Neuronal stem cell (in vitro differentiated cells): Measurements from ENCODE around the gene NAA15.
"Not testable (repeated sequence)": the region's sequence is repeated elsewhere in the genome, so short reads cannot be mapped to it uniquely, and the experiment has no call there.

Source experiments
- DNase-seq: peaks from one replicate; pipeline ENCODE4 v3.0.0-alpha.2; 2013; ENCODE audit warnings: low spot score
- H2AFZ ChIP-seq: one replicate; pipeline ENCODE4 v1.6.1; 2013; ENCODE audit warnings: mild to moderate bottlenecking, low read length, inconsistent platforms
- H2AK5ac ChIP-seq: 2 replicates; pipeline ENCODE4 v1.6.1; 2013; ENCODE audit warnings: low read depth, mild to moderate bottlenecking, inconsistent platforms, low read length, moderate library complexity, mixed read lengths
- H2BK120ac ChIP-seq: 2 replicates; pipeline ENCODE4 v1.6.1; 2013; ENCODE audit warnings: low read depth, mild to moderate bottlenecking, inconsistent platforms, low read length, moderate library complexity, mixed read lengths
- H2BK12ac ChIP-seq: one replicate; pipeline ENCODE4 v1.6.1; 2013; ENCODE audit warnings: low read length, inconsistent platforms
- H2BK15ac ChIP-seq: 2 replicates; pipeline ENCODE4 v1.6.1; 2013; ENCODE audit warnings: mild to moderate bottlenecking, low read length, inconsistent platforms, mixed read lengths
- H2BK5ac ChIP-seq: one replicate; pipeline ENCODE4 v1.6.1; 2013; ENCODE audit warnings: inconsistent platforms, mild to moderate bottlenecking, low read length, moderate library complexity
- H3K14ac ChIP-seq: one replicate; pipeline ENCODE4 v1.6.1; 2013; ENCODE audit warnings: low read length, inconsistent platforms
- H3K18ac ChIP-seq: 2 replicates; pipeline ENCODE4 v1.6.1; 2013; ENCODE audit warnings: low read length, inconsistent platforms
- H3K23ac ChIP-seq: 2 replicates; pipeline ENCODE4 v1.6.1; 2013; ENCODE audit warnings: low read depth, mild to moderate bottlenecking, mixed read lengths, low read length, inconsistent platforms; ENCODE audit not compliant: poor library complexity
- H3K27ac ChIP-seq: replicated peaks from 3 replicates; pipeline ENCODE4 v1.5.1; 2013; ENCODE audit warnings: low read length, inconsistent platforms
- H3K27me3 ChIP-seq, 3 experiments: 2 replicates each; pipeline ENCODE4 v1.6.1; 2013; ENCODE audit warnings: low read length in 3 of 3, mild to moderate bottlenecking in 2 of 3, inconsistent platforms in 1 of 3, low read depth in 1 of 3, mixed read lengths in 1 of 3, moderate library complexity in 1 of 3; ENCODE audit not compliant: control insufficient read depth in 3 of 3, insufficient read depth in 3 of 3
- H3K36me3 ChIP-seq, 2 donors: replicated peaks in 1 of 2; 2 replicates each; pipeline ENCODE4 v1.6.1; 2013; ENCODE audit warnings: low read length in 2 of 2; ENCODE audit not compliant: control insufficient read depth in 2 of 2, insufficient read depth in 2 of 2
- H3K4ac ChIP-seq: 2 replicates; pipeline ENCODE4 v1.6.1; 2013; ENCODE audit warnings: inconsistent platforms, mild to moderate bottlenecking, low read length, moderate library complexity
- H3K4me1 ChIP-seq, 2 donors: 1 replicate in 1 of 2; 2 replicates in 1 of 2; pipeline ENCODE4 v1.6.1; 2013; ENCODE audit warnings: low read length in 2 of 2, low read depth in 1 of 2; ENCODE audit not compliant: control insufficient read depth in 2 of 2, insufficient read depth in 1 of 2
- H3K4me2 ChIP-seq: one replicate; pipeline ENCODE4 v1.6.1; 2013; ENCODE audit warnings: mild to moderate bottlenecking, low read length, inconsistent platforms; ENCODE audit not compliant: insufficient read depth, poor library complexity, severe bottlenecking
- H3K4me3 ChIP-seq, 2 donors: 2 replicates each; pipeline ENCODE4 v1.5.1; 2013; ENCODE audit warnings: low read length in 2 of 2, mild to moderate bottlenecking in 2 of 2, inconsistent platforms in 1 of 2, moderate library complexity in 1 of 2
- H3K79me1 ChIP-seq: one replicate; pipeline ENCODE4 v1.6.1; 2013; ENCODE audit warnings: low read depth, mild to moderate bottlenecking, inconsistent platforms, low read length, moderate library complexity
- H3K9ac ChIP-seq: one replicate; pipeline ENCODE4 v1.6.1; 2013; ENCODE audit warnings: mild to moderate bottlenecking, low read depth, low read length, inconsistent platforms; ENCODE audit not compliant: poor library complexity
- H3K9me3 ChIP-seq, 2 donors: replicated peaks in 1 of 2; 2 replicates each; pipeline versions ENCODE3 to v1.6.1; 2013; ENCODE audit warnings: low read length in 2 of 2, mild to moderate bottlenecking in 2 of 2, inconsistent platforms in 1 of 2, low read depth in 1 of 2, mixed read lengths in 1 of 2, moderate library complexity in 1 of 2; ENCODE audit not compliant: control insufficient read depth in 2 of 2, insufficient read depth in 1 of 2
- H4K8ac ChIP-seq: one replicate; pipeline ENCODE4 v1.6.1; 2013; ENCODE audit warnings: low read depth, mild to moderate bottlenecking, inconsistent platforms, low read length, moderate library complexity
- H4K91ac ChIP-seq: one replicate; pipeline ENCODE4 v1.6.1; 2013; ENCODE audit warnings: low read length, low read depth, mild to moderate bottlenecking, inconsistent platforms; ENCODE audit not compliant: poor library complexity
- WGBS, 2 donors: extraction: QIAGEN DNeasy Blood & Tissue Kit; methylation state at CpG; one replicate each; pipeline ENCODE4 v1.1.7; 2013; ENCODE audit warnings: missing lambda C conversion rate in 2 of 2, mixed read lengths in 1 of 2; ENCODE audit not compliant: insufficient read length in 2 of 2, insufficient replicate concordance in 1 of 2; ENCODE audit errors: extremely low coverage in 2 of 2; 5-methylcytosine and 5-hydroxymethylcytosine counted together

Gene NAA15

GRCh38 chr4:139447078-139447477, 145.8 kb downstream of the NAA15 start:
- H3K4me3 ChIP-seq, H3K4me2 ChIP-seq, H2BK120ac ChIP-seq, H4K8ac ChIP-seq, H3K14ac ChIP-seq, H3K9me3 ChIP-seq, H3K9ac ChIP-seq, H2BK5ac ChIP-seq, H2BK12ac ChIP-seq, DNase-seq, H3K4ac ChIP-seq, H3K27me3 ChIP-seq, H3K18ac ChIP-seq, H2AK5ac ChIP-seq, H3K79me1 ChIP-seq, H3K36me3 ChIP-seq, H3K4me1 ChIP-seq, H4K91ac ChIP-seq, H3K27ac ChIP-seq, H3K23ac ChIP-seq, H2BK15ac ChIP-seq, H2AFZ ChIP-seq: not testable (repeated sequence)
- no CpG with 5 or more reads among the region's 4 CpGs for WGBS, 2 donors

DNA sequence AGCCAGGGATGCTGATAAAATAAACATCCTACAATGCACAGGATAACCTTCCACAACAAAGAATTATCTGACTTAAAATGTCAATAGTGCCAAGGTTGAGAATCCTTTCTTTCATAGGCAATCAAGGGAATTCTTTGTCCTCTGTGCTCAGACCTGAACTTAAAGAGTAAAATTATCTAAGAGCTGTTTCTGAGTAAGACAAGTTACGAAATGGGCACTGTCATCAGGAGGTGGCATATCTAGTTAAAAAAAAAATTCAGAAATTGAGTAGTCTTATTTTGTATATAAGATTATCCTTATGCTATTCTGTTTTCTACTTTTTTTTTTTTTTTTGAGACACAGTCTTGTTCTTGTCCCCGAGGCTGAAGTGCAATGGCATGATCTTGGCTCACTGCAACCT, 149.3 kb downstream of the NAA15 start:
- no peak overlapping the region for H3K4ac ChIP-seq
- H2BK15ac ChIP-seq, result no peak overlapping the region
- H3K14ac ChIP-seq, result no peak overlapping the region
- H3K79me1 ChIP-seq, result peaks cover 4% of the 10 kb centered on the region
- no peak overlapping the region for H3K9ac ChIP-seq
- WGBS, 2 donors, result no CpG with 5 or more reads among the region's 2 CpGs
- H3K27ac ChIP-seq, result no peak overlapping the region
- no peak overlapping the region for H4K91ac ChIP-seq
- no peaks in the 10 kb centered on the region for H3K27me3 ChIP-seq
- H3K9me3 ChIP-seq, result no peaks in the 10 kb centered on the region
- H3K23ac ChIP-seq, result no peak overlapping the region
- no peak overlapping the region for H3K4me2 ChIP-seq
- no peak overlapping the region for H3K18ac ChIP-seq
- DNase-seq, result no peak
- H2BK120ac ChIP-seq, result no peak overlapping the region
- H2AK5ac ChIP-seq, result no peak overlapping the region
- H4K8ac ChIP-seq, result no peak overlapping the region
- no peaks in the 10 kb centered on the region for H3K36me3 ChIP-seq
- H3K4me3 ChIP-seq, result no peak overlapping the region
- no peak overlapping the region for H2AFZ ChIP-seq
- peaks cover 2 to 9% of the 10 kb centered on the region in 2 donors for H3K4me1 ChIP-seq
- H2BK12ac ChIP-seq, result no peak overlapping the region
- no peak overlapping the region for H2BK5ac ChIP-seq

DNA sequence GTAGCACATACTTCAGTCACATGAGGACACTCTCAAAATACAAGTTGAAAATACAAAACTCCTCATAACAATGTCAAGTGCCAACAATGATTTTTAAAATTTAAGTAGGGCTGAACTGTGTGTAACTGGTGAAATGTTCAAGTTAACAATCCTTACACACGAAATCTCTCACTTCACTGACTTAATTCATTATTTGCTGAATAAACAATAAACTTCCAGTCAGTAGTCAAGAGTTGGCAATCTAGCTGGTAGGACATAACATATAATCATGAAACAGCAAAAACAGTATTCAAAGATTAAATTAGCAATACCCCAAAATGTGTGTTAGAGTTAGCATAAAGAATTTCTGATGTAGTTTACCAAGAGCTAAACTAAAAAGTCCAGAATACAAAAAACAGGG, 150.7 kb downstream of the NAA15 start:
- no peak overlapping the region for H3K27ac ChIP-seq

GRCh38 chr4:139453041-139453370, 151.7 kb downstream of the NAA15 start:
- Histone ChIP-seq H3K4me2 (peak overlapping the region; percentile 72), H4K91ac (no peak overlapping the region), H3K36me3 (no peaks in the 10 kb centered on the region), H3K27me3 (no peaks in the 10 kb centered on the region), H2BK5ac (peak overlapping the region; percentile 58), H3K79me1 (peaks cover 4% of the 10 kb centered on the region), H3K27ac (peak overlapping the region; percentile 83), H2BK15ac (peak overlapping the region; percentile 50), H3K4ac (no peak overlapping the region), H3K23ac (peak overlapping the region; percentile 76), H3K14ac (peak overlapping the region; percentile 12), H4K8ac (peak overlapping the region; percentile 20), H3K4me3 (peak overlapping the region; percentile 89 to 90), H3K4me1 (peaks cover 2 to 14% of the 10 kb centered on the region in 2 donors), H3K18ac (peak overlapping the region; percentile 84), H2AFZ (peak overlapping the region; percentile 97), H3K9me3 (no peaks in the 10 kb centered on the region), H2AK5ac (peak overlapping the region; percentile 21), H2BK120ac (peak overlapping the region; percentile 21), H2BK12ac (no peak overlapping the region), H3K9ac (peak overlapping the region; percentile 90)
- DNase-seq, result no peak
- no CpG with 5 or more reads among the region's 15 CpGs for WGBS, 2 donors

More for the DNA sequence above, 150.7 kb downstream of the NAA15 start:
- no peak overlapping the region for H3K4ac ChIP-seq
- peaks cover 2 to 14% of the 10 kb centered on the region in 2 donors for H3K4me1 ChIP-seq
- peaks cover 4% of the 10 kb centered on the region for H3K79me1 ChIP-seq
- no peak overlapping the region for H2BK12ac ChIP-seq
- no peak for DNase-seq
- H3K18ac ChIP-seq, result no peak overlapping the region
- peak overlapping the region in 1 of 2 donors; percentile 90 for H3K4me3 ChIP-seq
- WGBS, 2 donors, result no CpG with 5 or more reads among the region's 1 CpG
- no peak overlapping the region for H2AK5ac ChIP-seq
- no peaks in the 10 kb centered on the region for H3K36me3 ChIP-seq
- no peak overlapping the region for H2AFZ ChIP-seq
- no peak overlapping the region for H4K8ac ChIP-seq
- H3K9me3 ChIP-seq, result no peaks in the 10 kb centered on the region
- H4K91ac ChIP-seq, result no peak overlapping the region
- H3K14ac ChIP-seq, result no peak overlapping the region
- no peak overlapping the region for H2BK15ac ChIP-seq
- no peak overlapping the region for H2BK120ac ChIP-seq
- H3K27me3 ChIP-seq, result no peaks in the 10 kb centered on the region
- H2BK5ac ChIP-seq, result no peak overlapping the region
- H3K23ac ChIP-seq, result no peak overlapping the region
- no peak overlapping the region for H3K4me2 ChIP-seq
- no peak overlapping the region for H3K9ac ChIP-seq
